Memory B cell (primary cell): ENCODE measurements around the gene IL1RAPL1.

Experiments
- ATAC-seq: fragments of 150-1000 bp; cut with Tn5 transposase; 2 replicates; pipeline ENCODE4 v1.10.0; 2021; ENCODE audit warnings: low read depth, mild to moderate bottlenecking, moderate library complexity
- DNase-seq, 2 donors: peaks; one replicate each; pipeline ENCODE4 v3.0.0; 2022; ENCODE audit warnings: low spot score in 2 of 2
- H3K27ac Mint-ChIP-seq: one replicate; pipeline ENCODE4 v1.8.0; 2022; ENCODE audit warnings: mild to moderate bottlenecking, moderate library complexity, mixed read lengths
- H3K27me3 Mint-ChIP-seq: one replicate; pipeline ENCODE4 v1.8.0; 2022; ENCODE audit warnings: mixed read lengths
- H3K36me3 Mint-ChIP-seq: one replicate; pipeline ENCODE4 v1.8.0; 2022; ENCODE audit warnings: mild to moderate bottlenecking, mixed read lengths
- H3K4me1 Mint-ChIP-seq: one replicate; pipeline ENCODE4 v1.8.0; 2022; ENCODE audit warnings: mixed read lengths
- H3K4me3 Mint-ChIP-seq: one replicate; pipeline ENCODE4 v1.8.0; 2022; ENCODE audit warnings: mild to moderate bottlenecking, moderate library complexity, mixed read lengths
- H3K9me3 Mint-ChIP-seq: one replicate; pipeline ENCODE4 v1.8.0; 2022; ENCODE audit warnings: mixed read lengths

IL1RAPL1 gene

GRCh38 chrX:29466456-29466855 lies 879.2 kb downstream of the IL1RAPL1 start:
- ATAC-seq: no peak
- Mint-ChIP-seq H3K4me3 (no peak overlapping the region), H3K27ac (no peak overlapping the region), H3K4me1 (no peaks in the 10 kb centered on the region), H3K36me3 (no peaks in the 10 kb centered on the region), H3K9me3 (no peaks in the 10 kb centered on the region), H3K27me3 (no peaks in the 10 kb centered on the region)
- no peak for DNase-seq

- no peak for DNase-seq
- Mint-ChIP-seq H3K4me3 (no peak overlapping the region), H3K27ac (no peak overlapping the region), H3K9me3 (peaks cover 4% of the 10 kb centered on the region), H3K27me3 (no peaks in the 10 kb centered on the region), H3K36me3 (no peaks in the 10 kb centered on the region), H3K4me1 (no peaks in the 10 kb centered on the region)
- no peak for ATAC-seq
Observed at GRCh38 chrX:29468911-29469494, 881.8 kb downstream of the IL1RAPL1 start.

GRCh38 chrX:29470030-29470429 lies 882.8 kb downstream of the IL1RAPL1 start:
- Mint-ChIP-seq H3K4me3 (no peak overlapping the region), H3K36me3 (no peaks in the 10 kb centered on the region), H3K4me1 (no peaks in the 10 kb centered on the region), H3K27me3 (no peaks in the 10 kb centered on the region), H3K27ac (no peak overlapping the region), H3K9me3 (peaks cover 4% of the 10 kb centered on the region)
- no peak for DNase-seq
- ATAC-seq: no peak

DNA sequence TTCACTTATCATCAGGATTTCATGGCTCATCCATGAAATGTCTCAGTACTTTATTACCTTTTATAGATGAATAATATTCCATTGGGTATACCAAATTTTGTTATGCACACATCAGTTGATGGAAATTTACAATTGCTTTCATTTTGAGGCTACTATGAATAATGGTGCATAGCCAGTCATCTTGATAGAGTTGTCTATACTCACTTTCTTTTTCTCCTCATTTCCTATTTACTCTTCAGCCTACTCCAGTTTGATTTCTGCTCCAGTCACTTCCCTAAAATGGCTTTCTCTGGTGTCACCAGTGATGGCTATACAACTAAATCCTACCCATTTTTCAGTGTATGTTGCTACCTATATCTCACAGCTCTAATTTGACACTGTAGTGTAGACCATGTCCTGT lies 884.6 kb downstream of the IL1RAPL1 start:
- peaks cover 4% of the 10 kb centered on the region for H3K9me3 Mint-ChIP-seq
- ATAC-seq: no peak
- H3K36me3 Mint-ChIP-seq: no peaks in the 10 kb centered on the region
- H3K27me3 Mint-ChIP-seq: no peaks in the 10 kb centered on the region
- no peak overlapping the region for H3K4me3 Mint-ChIP-seq
- no peaks in the 10 kb centered on the region for H3K4me1 Mint-ChIP-seq
- no peak for DNase-seq
- no peak overlapping the region for H3K27ac Mint-ChIP-seq

- DNase-seq (no peak), ATAC-seq (no peak)
- Mint-ChIP-seq H3K9me3 (no peaks in the 10 kb centered on the region), H3K27me3 (no peaks in the 10 kb centered on the region), H3K4me1 (peaks cover 5% of the 10 kb centered on the region), H3K4me3 (no peak overlapping the region), H3K27ac (no peak overlapping the region), H3K36me3 (no peaks in the 10 kb centered on the region)
Observed at GRCh38 chrX:29477878-29478277, 890.6 kb downstream of the IL1RAPL1 start.

DNA sequence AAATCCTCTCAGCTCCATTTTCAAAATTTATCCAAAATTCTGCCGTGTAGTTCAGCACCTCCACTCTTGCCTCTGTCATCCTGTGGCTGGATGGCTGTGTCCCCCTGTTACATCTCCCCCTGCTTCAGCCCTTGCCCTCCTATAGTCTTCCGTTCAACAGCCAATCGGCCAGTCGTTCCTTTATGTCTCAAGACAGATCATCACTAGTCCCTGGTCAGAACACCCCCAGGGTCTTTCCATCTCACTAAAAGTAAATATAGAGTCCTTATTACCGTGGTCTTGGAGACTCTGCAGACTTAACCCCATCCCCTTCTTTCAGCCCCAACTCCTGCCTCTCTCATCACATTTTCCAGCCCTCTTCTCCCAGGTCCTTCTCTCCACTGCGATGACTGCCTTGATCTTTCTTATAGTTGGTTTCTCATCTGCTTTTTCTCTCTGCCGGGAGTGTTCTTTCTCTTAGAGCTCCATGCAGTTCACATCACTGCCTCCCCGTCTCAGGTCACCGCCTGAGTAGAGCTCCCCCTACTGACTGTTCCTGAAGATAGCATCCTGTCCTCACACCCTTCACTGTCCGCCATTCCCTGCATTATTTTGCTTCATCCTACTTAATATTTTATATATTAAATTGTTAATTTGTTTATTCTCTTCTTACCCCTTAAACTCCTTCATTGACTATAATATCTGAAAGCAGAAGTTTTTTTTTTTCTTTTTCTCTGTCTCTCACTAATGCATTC lies 891.3 kb downstream of the IL1RAPL1 start:
- no peak for DNase-seq
- H3K4me3 Mint-ChIP-seq: peak overlapping the region; percentile 6
- no peak for ATAC-seq

DNA sequence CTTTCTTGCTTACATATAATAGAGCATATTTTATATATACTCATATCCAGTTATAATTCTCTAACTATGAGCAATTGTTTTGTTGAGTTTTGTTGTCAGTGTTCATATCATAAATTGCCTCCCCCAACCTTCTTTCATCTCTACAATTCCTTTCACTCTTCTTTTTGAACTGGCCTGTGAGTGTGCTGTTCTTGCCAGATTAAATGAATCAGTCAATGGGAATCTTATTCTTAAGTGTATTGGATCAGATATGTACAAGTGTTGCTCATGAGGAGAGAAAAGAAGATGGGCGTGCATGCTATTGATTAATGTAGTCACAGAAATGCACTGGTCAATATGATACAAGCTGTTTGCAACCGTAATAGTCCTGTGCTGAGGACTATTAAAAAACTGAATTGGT lies 900.0 kb downstream of the IL1RAPL1 start:
- Mint-ChIP-seq H3K4me3 (no peak overlapping the region), H3K36me3 (no peaks in the 10 kb centered on the region), H3K9me3 (peaks cover 1% of the 10 kb centered on the region), H3K27me3 (no peaks in the 10 kb centered on the region), H3K4me1 (no peaks in the 10 kb centered on the region), H3K27ac (no peak overlapping the region)
- DNase-seq (no peak), ATAC-seq (no peak)

More for the DNA sequence above, 891.3 kb downstream of the IL1RAPL1 start:
- Mint-ChIP-seq H3K27ac (no peak overlapping the region), H3K36me3 (no peaks in the 10 kb centered on the region), H3K4me1 (peaks cover 5% of the 10 kb centered on the region), H3K9me3 (no peaks in the 10 kb centered on the region), H3K27me3 (no peaks in the 10 kb centered on the region)

DNA sequence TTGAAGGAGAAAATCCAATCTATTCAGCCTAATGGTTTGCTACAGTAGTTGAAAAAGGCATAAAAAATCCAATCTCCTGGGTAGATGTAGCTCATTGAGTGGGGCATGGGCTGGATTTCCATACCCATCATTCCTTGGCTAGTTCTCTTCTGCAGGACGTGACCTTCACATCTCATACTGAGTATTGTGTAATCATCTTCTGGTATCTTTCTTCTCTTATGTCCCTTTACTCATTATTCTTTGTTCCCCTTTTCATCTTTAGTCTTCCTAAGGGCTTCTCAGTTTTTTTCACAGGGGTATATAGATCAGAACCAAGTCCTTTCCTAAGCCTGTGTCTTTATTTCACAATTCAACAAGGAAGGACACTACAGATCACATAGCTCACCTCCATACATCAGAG lies 900.5 kb downstream of the IL1RAPL1 start:
- Mint-ChIP-seq H3K9me3 (peaks cover 1% of the 10 kb centered on the region), H3K4me3 (no peak overlapping the region), H3K27me3 (no peaks in the 10 kb centered on the region), H3K4me1 (no peaks in the 10 kb centered on the region), H3K36me3 (no peaks in the 10 kb centered on the region), H3K27ac (no peak overlapping the region)
- DNase-seq (no peak), ATAC-seq (no peak)

DNA sequence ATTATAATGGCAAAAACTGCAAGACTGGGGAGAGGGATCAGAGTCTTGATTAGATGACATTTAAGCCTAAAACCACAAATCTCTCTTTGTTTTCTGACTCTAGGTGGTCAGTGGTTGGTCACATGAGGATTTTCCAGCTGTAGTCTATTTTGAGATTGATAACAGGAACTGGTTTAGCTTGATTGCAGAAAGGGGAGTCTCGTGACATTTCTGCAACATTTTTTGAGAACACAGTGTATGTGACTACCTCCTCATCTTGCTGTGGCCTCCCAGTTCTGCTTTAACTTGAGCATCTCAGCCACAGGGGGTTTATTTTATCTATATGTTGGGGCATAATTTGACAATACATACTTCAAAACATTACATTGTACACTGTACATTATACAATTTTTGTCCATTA lies 901.7 kb downstream of the IL1RAPL1 start:
- peaks cover 1% of the 10 kb centered on the region for H3K9me3 Mint-ChIP-seq
- H3K4me1 Mint-ChIP-seq: no peaks in the 10 kb centered on the region
- no peak for DNase-seq
- no peak overlapping the region for H3K4me3 Mint-ChIP-seq
- no peak overlapping the region for H3K27ac Mint-ChIP-seq
- H3K27me3 Mint-ChIP-seq: no peaks in the 10 kb centered on the region
- ATAC-seq: no peak
- H3K36me3 Mint-ChIP-seq: no peaks in the 10 kb centered on the region

- DNase-seq: no peak
- H3K9me3 Mint-ChIP-seq: peaks cover 1% of the 10 kb centered on the region
- no peaks in the 10 kb centered on the region for H3K27me3 Mint-ChIP-seq
- H3K4me1 Mint-ChIP-seq: no peaks in the 10 kb centered on the region
- H3K36me3 Mint-ChIP-seq: no peaks in the 10 kb centered on the region
- H3K27ac Mint-ChIP-seq: no peak overlapping the region
- H3K4me3 Mint-ChIP-seq: no peak overlapping the region
- no peak for ATAC-seq
Observed at GRCh38 chrX:29490606-29491005, 903.4 kb downstream of the IL1RAPL1 start.

- no peak for ATAC-seq
- Mint-ChIP-seq H3K4me3 (no peak overlapping the region), H3K36me3 (no peaks in the 10 kb centered on the region), H3K9me3 (peaks cover 3% of the 10 kb centered on the region), H3K27ac (no peak overlapping the region), H3K4me1 (no peaks in the 10 kb centered on the region), H3K27me3 (no peaks in the 10 kb centered on the region)
- no peak for DNase-seq
Observed at GRCh38 chrX:29491659-29492058, 904.4 kb downstream of the IL1RAPL1 start.

- H3K9me3 Mint-ChIP-seq: peaks cover 2% of the 10 kb centered on the region
- no peaks in the 10 kb centered on the region for H3K36me3 Mint-ChIP-seq
- ATAC-seq (no peak), DNase-seq (no peak)
- no peak overlapping the region for H3K4me3 Mint-ChIP-seq
- no peaks in the 10 kb centered on the region for H3K27me3 Mint-ChIP-seq
- no peaks in the 10 kb centered on the region for H3K4me1 Mint-ChIP-seq
- no peak overlapping the region for H3K27ac Mint-ChIP-seq
Observed at GRCh38 chrX:29496636-29497180, 909.5 kb downstream of the IL1RAPL1 start.

- H3K36me3 Mint-ChIP-seq: no peaks in the 10 kb centered on the region
- peaks cover 5% of the 10 kb centered on the region for H3K9me3 Mint-ChIP-seq
- no peak overlapping the region for H3K4me3 Mint-ChIP-seq
- ATAC-seq (no peak), DNase-seq (no peak)
- H3K4me1 Mint-ChIP-seq: no peaks in the 10 kb centered on the region
- H3K27ac Mint-ChIP-seq: no peak overlapping the region
- no peaks in the 10 kb centered on the region for H3K27me3 Mint-ChIP-seq
Observed at GRCh38 chrX:29506729-29507128, 919.5 kb downstream of the IL1RAPL1 start.

- Mint-ChIP-seq H3K36me3 (no peaks in the 10 kb centered on the region), H3K4me3 (no peak overlapping the region), H3K27ac (no peak overlapping the region), H3K9me3 (peaks cover 4% of the 10 kb centered on the region), H3K27me3 (no peaks in the 10 kb centered on the region), H3K4me1 (no peaks in the 10 kb centered on the region)
- DNase-seq (no peak), ATAC-seq (no peak)
Observed at GRCh38 chrX:29518100-29518499, 930.9 kb downstream of the IL1RAPL1 start.

DNA sequence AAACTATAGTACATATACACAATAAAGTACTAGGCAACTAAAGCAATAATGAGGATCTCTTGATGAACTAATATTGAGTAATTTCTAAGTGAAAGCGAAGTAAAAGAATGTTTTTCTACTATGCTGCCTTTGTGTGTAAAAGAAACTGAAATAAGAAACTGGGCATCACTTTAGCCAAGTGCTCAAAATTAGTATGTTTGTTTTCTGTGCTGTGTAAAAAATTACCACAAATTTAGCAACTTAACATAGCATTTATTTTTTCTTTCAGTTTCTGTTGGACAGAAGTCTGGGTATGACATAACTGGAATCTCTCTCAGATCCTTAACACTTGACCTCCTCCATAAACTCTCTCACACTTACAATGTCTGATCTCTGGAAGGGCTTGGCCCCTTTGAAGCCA lies 941.0 kb downstream of the IL1RAPL1 start:
- ATAC-seq (no peak), DNase-seq (no peak)
- no peaks in the 10 kb centered on the region for H3K36me3 Mint-ChIP-seq
- H3K9me3 Mint-ChIP-seq: no peaks in the 10 kb centered on the region
- no peak overlapping the region for H3K27ac Mint-ChIP-seq
- no peaks in the 10 kb centered on the region for H3K27me3 Mint-ChIP-seq
- no peak overlapping the region for H3K4me3 Mint-ChIP-seq
- H3K4me1 Mint-ChIP-seq: no peaks in the 10 kb centered on the region
